ENCODE results near the gene TUBE1.

TUBE1 gene

GRCh38 chr6:112032728-112033127 is 54.6 kb downstream of the TUBE1 start:
- DNase-seq, result no peak

GRCh38 chr6:112031960-112032359 is 55.3 kb downstream of the TUBE1 start:
- DNase-seq, result no peak

GRCh38 chr6:112030961-112031660 is 56.2 kb downstream of the TUBE1 start:
- no peak for DNase-seq

- DNase-seq, result no peak
Observed at GRCh38 chr6:112030206-112030960, 56.9 kb downstream of the TUBE1 start.

GRCh38 chr6:112029045-112029822 is 58.0 kb downstream of the TUBE1 start:
- peak; percentile 56 for DNase-seq

- no peak for DNase-seq
Observed at GRCh38 chr6:112027942-112028674, 59.2 kb downstream of the TUBE1 start.

GRCh38 chr6:112026933-112027332 is 60.3 kb downstream of the TUBE1 start:
- DNase-seq, result no peak

- no peak for DNase-seq
Observed at GRCh38 chr6:112024464-112024863, 62.8 kb downstream of the TUBE1 start.

GRCh38 chr6:112022749-112023148 is 64.5 kb downstream of the TUBE1 start:
- DNase-seq, result no peak

GRCh38 chr6:112021691-112022310 is 65.5 kb downstream of the TUBE1 start:
- no peak for DNase-seq
